SKM-1 (cell line): Measurements from ENCODE around the gene MAST3.

ENCODE experiments used
- DNase-seq: peaks from one replicate; lab custom pipeline; 2025; ENCODE audit not compliant: unreplicated experiment; lab: John Stamatoyannopoulos, UW

Gene MAST3

GRCh38 chr19:18174983-18175382 is 77.4 kb downstream of the MAST3 start:
- no peak for DNase-seq

- no peak for DNase-seq
Observed at GRCh38 chr19:18176367-18177310, 79.1 kb downstream of the MAST3 start.

GRCh38 chr19:18179957-18180356 is 82.4 kb downstream of the MAST3 start:
- no peak for DNase-seq

GRCh38 chr19:18183529-18183928 is 86.0 kb downstream of the MAST3 start:
- no peak for DNase-seq

- no peak for DNase-seq
Observed at GRCh38 chr19:18185538-18185937, 88.0 kb downstream of the MAST3 start.

GRCh38 chr19:18190278-18190677 is 92.7 kb downstream of the MAST3 start:
- no peak for DNase-seq

GRCh38 chr19:18191640-18192062 is 94.1 kb downstream of the MAST3 start:
- DNase-seq: no peak

- DNase-seq: peak; percentile 99
Observed at GRCh38 chr19:18192673-18193387, 95.3 kb downstream of the MAST3 start, which contains the start of gene MPV17L2. MPV17L2 (plus strand) TSS chr19:18193218; CDS start chr19:18193282, 64 bp downstream.

GRCh38 chr19:18193388-18194180 is 96.0 kb downstream of the MAST3 start:
- DNase-seq: no peak

- DNase-seq: no peak
Observed at GRCh38 chr19:18194181-18194530, 96.6 kb downstream of the MAST3 start.

- no peak for DNase-seq
Observed at GRCh38 chr19:18194554-18195238, 97.1 kb downstream of the MAST3 start.

GRCh38 chr19:18196511-18196845 is 98.9 kb downstream of the MAST3 start:
- DNase-seq: no peak

GRCh38 chr19:18197306-18197705 is 99.7 kb downstream of the MAST3 start:
- no peak for DNase-seq

- DNase-seq: no peak
Observed at GRCh38 chr19:18197941-18198340, 100.4 kb downstream of the MAST3 start.

- no peak for DNase-seq
Observed at GRCh38 chr19:18198374-18198773, 100.8 kb downstream of the MAST3 start.
